Keratinocyte (primary cell): ENCODE results near the gene POU4F1. TPM values are rescaled to one million over a fixed set of nuclear protein-coding genes. Genes with fewer than 3 reads are reported as not detected.

Experiments
- DNase-seq: peaks from one replicate; pipeline ENCODE4 v3.0.0-alpha.2; 2011; ENCODE audit warnings: low read depth, missing footprints, low spot score
- FAIRE-seq: peaks from 2 replicates; lab custom pipeline; 2011; peaks lifted over from hg19 to GRCh38; lab: Jason Lieb, UNC
- H2AFZ ChIP-seq: 2 replicates; pipeline ENCODE4 v1.6.0; 2012; ENCODE audit warnings: low read length, control low read depth, inconsistent platforms; ENCODE audit not compliant: control insufficient read depth
- H3K27ac ChIP-seq: 2 replicates; pipeline ENCODE4 v1.5.1; 2011; ENCODE audit warnings: low read length; ENCODE audit not compliant: control insufficient read depth, insufficient read depth
- H3K27me3 ChIP-seq: 3 replicates; pipeline ENCODE4 v1.6.0; 2011; ENCODE audit warnings: low read length; ENCODE audit not compliant: control insufficient read depth, insufficient read depth; ENCODE audit errors: extremely low read depth
- H3K36me3 ChIP-seq, 2 experiments: 2 replicates in 1 of 2; 3 replicates in 1 of 2; pipeline ENCODE4 v1.5.1; 2011; ENCODE audit warnings: low read length in 2 of 2, mild to moderate bottlenecking in 1 of 2; ENCODE audit not compliant: control insufficient read depth in 2 of 2, insufficient read depth in 2 of 2; ENCODE audit errors: extremely low read depth in 1 of 2
- H3K4me1 ChIP-seq: 3 replicates; pipeline ENCODE4 v1.5.1; 2011; ENCODE audit warnings: low read length; ENCODE audit not compliant: control insufficient read depth, insufficient read depth; ENCODE audit errors: extremely low read depth
- H3K4me2 ChIP-seq: 3 replicates; pipeline ENCODE4 v1.6.0; 2011; ENCODE audit warnings: low read depth, low read length; ENCODE audit not compliant: control insufficient read depth, insufficient read depth; ENCODE audit errors: extremely low read depth
- H3K4me3 ChIP-seq, 3 experiments: fragments of 200-600 bp in 1 of 3; sonication (generic) in 1 of 3; 2 replicates in 2 of 3; 3 replicates in 1 of 3; pipeline ENCODE4 v1.5.1; 2011 to 2016; ENCODE audit warnings: low read length in 3 of 3, mild to moderate bottlenecking in 3 of 3, control low read depth in 2 of 3, inconsistent platforms in 1 of 3, low read depth in 1 of 3, mixed read lengths in 1 of 3, mixed run types in 1 of 3, moderate library complexity in 1 of 3; ENCODE audit not compliant: control insufficient read depth in 2 of 3, insufficient read depth in 2 of 3; ENCODE audit errors: extremely low read depth in 1 of 3
- H3K79me2 ChIP-seq: 2 replicates; pipeline ENCODE4 v1.6.0; 2012; ENCODE audit warnings: low read length; ENCODE audit not compliant: control insufficient read depth, insufficient read depth
- H3K9ac ChIP-seq: 3 replicates; pipeline ENCODE4 v1.6.0; 2011; ENCODE audit warnings: low read length; ENCODE audit not compliant: control insufficient read depth, insufficient read depth; ENCODE audit errors: extremely low read depth
- H3K9me1 ChIP-seq: 3 replicates; pipeline ENCODE4 v1.6.0; 2011; ENCODE audit warnings: low read length; ENCODE audit not compliant: control insufficient read depth, insufficient read depth; ENCODE audit errors: extremely low read depth
- H3K9me3 ChIP-seq: 2 replicates; pipeline ENCODE4 v1.5.1; 2012; ENCODE audit warnings: low read depth, low read length; ENCODE audit not compliant: control insufficient read depth
- H4K20me1 ChIP-seq: 3 replicates; pipeline ENCODE4 v1.6.0; 2011; ENCODE audit warnings: low read length; ENCODE audit not compliant: control insufficient read depth, insufficient read depth; ENCODE audit errors: extremely low read depth
- CTCF ChIP-seq, 3 experiments: IDR thresholded peaks in 1 of 3; conservative IDR thresholded peaks in 1 of 3; optimal IDR thresholded peaks in 1 of 3; 2 replicates in 2 of 3; 3 replicates in 1 of 3; pipeline versions ENCODE3 to v1.5.1; 2011; ENCODE audit warnings: low read length in 3 of 3, mild to moderate bottlenecking in 3 of 3, moderate library complexity in 2 of 3, control low read depth in 1 of 3, inconsistent platforms in 1 of 3; ENCODE audit not compliant: insufficient read depth in 2 of 3; ENCODE audit errors: extremely low read depth in 1 of 3
- EZH2 ChIP-seq: IDR thresholded peaks from one replicate; pipeline ENCODE4 v1.6.1; 2012; ENCODE audit warnings: inconsistent platforms, mild to moderate bottlenecking, low read length, moderate library complexity
- dilution Hi-C: fragments of 300-500 bp; cut with MboI; formaldehyde crosslinking; loops from one replicate; pipeline ENCODE4 v1.7.0; 2020; ENCODE audit warnings: low sequenced_read_pairs; ENCODE audit not compliant: extremely low pct_ligation_motif_present
- polyA plus RNA-seq, 5 experiments: library from polyadenylated mRNA; depleted of rRNA in 3 of 5; stranded (reverse) in 3 of 5; stranded (forward) in 1 of 5; unstranded in 1 of 5; fragments of >200 nt; gene quantifications; 1 replicate in 1 of 5; 2 replicates in 3 of 5; 3 replicates in 1 of 5; pipeline versions ENCODE4 v1.2.1 to v1.2.3, GENCODE V29; 2011 to 2012; ENCODE audit warnings: missing spikeins in 2 of 5, low read depth in 1 of 5, low replicate concordance in 1 of 5

The POU4F1 gene
- polyA plus RNA-seq, 1 donor (not counting 4 experiments of a cell fraction or from before 2014, with no cell fraction given), result not detected

- no peaks in the 10 kb centered on the region for H3K4me1 ChIP-seq
- no peak overlapping the region for H3K4me2 ChIP-seq
- dilution Hi-C loops, result no loop called here
- H4K20me1 ChIP-seq, result no peaks in the 10 kb centered on the region
- H3K9me3 ChIP-seq, result peaks cover 2% of the 10 kb centered on the region
- no peak overlapping the region for H3K4me3 ChIP-seq
- peaks cover 71% of the 10 kb centered on the region for H3K27me3 ChIP-seq
- TF ChIP-seq CTCF (optimal IDR thresholded peaks at IDR 0.05 in 1 of 3, IDR thresholded peaks at IDR 0.05 in 1 of 3, conservative IDR thresholded peaks at IDR 0.05 in 1 of 3; ENCODE audit: extremely low read depth in 1 of 3, insufficient read depth in 2 of 3, low read length in 3 of 3) (no peak), EZH2 (no peak)
- no peaks in the 10 kb centered on the region for H3K36me3 ChIP-seq
- no peak for FAIRE-seq
- no peaks in the 10 kb centered on the region for H3K79me2 ChIP-seq
- H3K9ac ChIP-seq, result no peak overlapping the region
- H3K9me1 ChIP-seq, result no peaks in the 10 kb centered on the region
- no peak overlapping the region for H2AFZ ChIP-seq
- no peak overlapping the region for H3K27ac ChIP-seq
- no peak for DNase-seq
Observed at GRCh38 chr13:78594456-78594975, 8.8 kb downstream of the POU4F1 start.

GRCh38 chr13:78593652-78594455 lies 9.5 kb downstream of the POU4F1 start:
- H3K4me3 ChIP-seq, result no peak overlapping the region
- H4K20me1 ChIP-seq, result no peaks in the 10 kb centered on the region
- DNase-seq (no peak), FAIRE-seq (no peak)
- dilution Hi-C loops, result no loop called here
- H3K9me1 ChIP-seq, result no peaks in the 10 kb centered on the region
- H3K27ac ChIP-seq, result no peak overlapping the region
- H3K36me3 ChIP-seq, result no peaks in the 10 kb centered on the region
- H3K27me3 ChIP-seq, result peaks cover 66% of the 10 kb centered on the region
- no peak overlapping the region for H3K4me2 ChIP-seq
- TF ChIP-seq EZH2 (peak; percentile 67), CTCF (optimal IDR thresholded peaks at IDR 0.05 in 1 of 3, IDR thresholded peaks at IDR 0.05 in 1 of 3, conservative IDR thresholded peaks at IDR 0.05 in 1 of 3; ENCODE audit: extremely low read depth in 1 of 3, insufficient read depth in 2 of 3, low read length in 3 of 3) (no peak)
- H3K9ac ChIP-seq, result no peak overlapping the region
- H3K79me2 ChIP-seq, result no peaks in the 10 kb centered on the region
- no peaks in the 10 kb centered on the region for H3K4me1 ChIP-seq
- no peak overlapping the region for H2AFZ ChIP-seq
- H3K9me3 ChIP-seq, result peaks cover 2% of the 10 kb centered on the region
